ENCODE measurements around the gene PARD6B. TPM values are rescaled to one million over a fixed set of nuclear protein-coding genes. Genes with fewer than 3 reads are reported as not detected.

Gene PARD6B
- total and polyA plus RNA-seq, 2 of the 4 experiments (the other 2 are of a cell fraction), result 0.17 to 0.90 TPM

DNA sequence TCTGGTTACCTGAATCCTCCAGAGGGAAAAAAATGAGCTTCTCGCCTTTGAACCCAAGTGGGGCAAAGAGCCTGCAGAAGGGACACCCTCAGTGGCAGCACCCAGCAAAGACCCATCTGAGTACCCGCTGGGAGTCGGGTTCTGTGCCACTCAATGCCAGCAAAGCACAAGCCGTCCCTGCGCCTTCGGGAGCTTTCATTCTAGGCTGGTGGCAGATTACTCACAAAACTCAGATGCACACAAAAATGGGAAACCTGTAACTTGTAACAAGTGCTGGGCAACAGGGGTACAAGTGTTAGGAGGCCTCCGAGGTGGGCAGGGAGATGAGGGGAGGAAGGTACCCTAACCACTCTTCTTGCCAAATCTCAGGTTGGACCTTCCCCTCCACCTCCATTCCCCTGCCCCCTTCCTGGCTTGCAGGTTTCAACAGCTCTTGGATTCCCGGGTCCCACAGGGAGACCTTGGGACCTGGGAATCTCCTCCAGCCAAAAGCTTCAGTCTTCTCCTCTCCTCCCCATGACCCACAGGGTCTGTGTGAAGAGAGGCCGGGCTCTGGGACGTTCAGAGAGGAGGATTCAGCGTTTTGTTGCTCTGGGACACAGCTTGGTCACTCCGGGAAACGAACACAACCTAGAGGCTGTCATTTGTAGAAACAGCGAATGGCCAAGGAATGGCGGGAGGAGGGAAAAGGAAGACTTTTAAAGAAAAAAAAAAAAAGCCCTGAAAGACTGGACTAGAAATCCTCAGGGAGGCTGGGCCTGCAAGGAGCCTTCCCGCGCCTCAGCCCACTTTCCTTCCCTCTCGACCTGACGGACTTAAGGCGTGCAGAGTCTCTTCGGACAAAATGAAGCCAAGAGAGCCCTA is 1.2 kb upstream of the PARD6B start:
- Histone ChIP-seq H3K36me3 (ENCODE audit: control insufficient read depth, insufficient read depth, low read length) (no peaks in the 10 kb centered on the region), H4K20me1 (ENCODE audit: insufficient read depth, low read length) (no peaks in the 10 kb centered on the region), H2BK15ac (ENCODE audit: low read depth, low read length) (no peak overlapping the region; the same call in 2 of the 3 replicates), H4K5ac (ENCODE audit: low read depth, low read length) (peak overlapping the region; percentile 45), H3K9me1 (ENCODE audit: insufficient read depth, low read length) (peaks cover 16% of the 10 kb centered on the region), H3K27me3 (ENCODE audit: control insufficient read depth, insufficient read depth, low read length) (peaks cover 3% of the 10 kb centered on the region; the same call in 1 of the 2 replicates), H3K4me2 (ENCODE audit: low read depth, low read length) (peak overlapping the region; percentile 87), H2AK5ac (ENCODE audit: low read depth, low read length) (peak overlapping the region; percentile 77), H2BK5ac (ENCODE audit: low read depth, low read length, poor library complexity, severe bottlenecking) (no peak overlapping the region), H3K14ac (replicated peaks; ENCODE audit: low read depth, low read length) (peak overlapping the region; percentile 70), H3K27ac (ENCODE audit: insufficient read depth, low read length) (peak overlapping the region; percentile 20; the same call in 1 of the 2 replicates), H2AFZ (replicated peaks; ENCODE audit: low read length, poor library complexity) (peak overlapping the region; percentile 97), H3K4ac (ENCODE audit: low read depth, low read length) (peak overlapping the region; percentile 73), H3K9me3 (ENCODE audit: control insufficient read depth, insufficient read depth, low read length) (no peaks in the 10 kb centered on the region), H3K23ac (ENCODE audit: low read depth, low read length) (0 out of 2 replicates have a peak overlapping the region, but pooled peaks have one; percentile 38), H4K91ac (ENCODE audit: insufficient read depth, low read depth, low read length) (peak overlapping the region; percentile 58; the same call in 1 of the 2 replicates), H3K79me1 (ENCODE audit: low read depth in 1 of 2, low read length in 2 of 2) (peaks cover 3 to 5% of the 10 kb centered on the region in 2 experiments; a peak in 1 of 4 replicates), H3K9ac (ENCODE audit: low read depth, low read length) (peak overlapping the region; percentile 47), H3K4me3 (ENCODE audit: insufficient read depth, low read depth, low read length) (peak overlapping the region; percentile 80), H2BK120ac (ENCODE audit: low read depth, low read length) (peak overlapping the region; percentile 76), H2AK9ac (replicated peaks; ENCODE audit: low read depth, low read length, poor library complexity) (peak overlapping the region; percentile 90), H3K18ac (ENCODE audit: low read depth, low read length) (0 out of 2 replicates have a peak overlapping the region, but pooled peaks have one; percentile 1), H3K4me1 (ENCODE audit: control insufficient read depth, insufficient read depth, low read length) (peaks cover 9% of the 10 kb centered on the region), H2BK20ac (ENCODE audit: low read depth, low read length) (peak overlapping the region; percentile 31; the same call in 1 of the 2 replicates), H3K56ac (ENCODE audit: extremely low read depth, insufficient read depth, low read length) (peak overlapping the region; percentile 14; the same call in 1 of the 2 replicates), H4K8ac (ENCODE audit: low read depth in 2 of 2, low read length in 2 of 2) (peak overlapping the region; percentile 67 to 76)
- DNase-seq (no peak), ATAC-seq (ENCODE audit: low read depth) (peak; percentile 6)
- CTCF ChIA-PET, result no interaction called here
- WGBS, 2 experiments (ENCODE audit: extremely low coverage in 2 of 2, insufficient read length in 1 of 2), result 28% methylated on average over 6 of the region's 21 CpGs; no CpG with 5 or more reads in 1 of the 2 experiments
- in situ Hi-C loops (cut with MboI; ENCODE audit: low sequenced_read_pairs) (no loop called here), intact Hi-C loops (cut with micrococcal nuclease) (loop anchor here (2.0 to 5.0 kb wide), 2 partner anchors 39 to 83 kb away; partner anchors contain the start of gene RIPOR3), dilution Hi-C loops (cut with HindIII; ENCODE audit: low sequenced_read_pairs, unreplicated experiment) (no loop called here)
- BruUV-seq (replicated peaks), result no TSS peak
- POLR2A ChIA-PET (ENCODE audit: unreplicated experiment), result interaction anchor here (0.7 kb wide), 1 partner anchor 20 kb away, joined by 3 read pairs; no protein-coding TSS in a partner anchor
- TF ChIP-seq CHD1 (IDR thresholded peaks at IDR 0.05; ENCODE audit: low read depth, low read length) (no peak), CEBPB (IDR thresholded peaks at IDR 0.05; ENCODE audit: low read depth, low read length) (no peak), NFE2L2 (IDR thresholded peaks at IDR 0.05; ENCODE audit: low read depth, low read length) (no peak), FOS (IDR thresholded peaks at IDR 0.05; ENCODE audit: low read depth, low read length) (no peak), RCOR1 (IDR thresholded peaks at IDR 0.05; ENCODE audit: insufficient replicate concordance, low read length) (no peak), RFX5 (IDR thresholded peaks at IDR 0.05; ENCODE audit: low read depth, low read length) (no peak), MAZ (IDR thresholded peaks at IDR 0.05; ENCODE audit: borderline replicate concordance, low read depth, low read length) (no peak), POLR2A (IDR thresholded peaks at IDR 0.05; ENCODE audit: low read depth, low read length) (no peak), BHLHE40 (IDR thresholded peaks at IDR 0.05; ENCODE audit: low read depth, low read length) (no peak)
- TF ChIP-seq, protein P1, sequence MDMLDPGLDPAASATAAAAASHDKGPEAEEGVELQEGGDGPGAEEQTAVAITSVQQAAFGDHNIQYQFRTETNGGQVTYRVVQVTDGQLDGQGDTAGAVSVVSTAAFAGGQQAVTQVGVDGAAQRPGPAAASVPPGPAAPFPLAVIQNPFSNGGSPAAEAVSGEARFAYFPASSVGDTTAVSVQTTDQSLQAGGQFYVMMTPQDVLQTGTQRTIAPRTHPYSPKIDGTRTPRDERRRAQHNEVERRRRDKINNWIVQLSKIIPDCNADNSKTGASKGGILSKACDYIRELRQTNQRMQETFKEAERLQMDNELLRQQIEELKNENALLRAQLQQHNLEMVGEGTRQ (IDR thresholded peaks at IDR 0.05; ENCODE audit: low read depth, low read length), result no peak
